Measurements from ENCODE around the gene EIF4EBP2.

EIF4EBP2 gene, protein sequence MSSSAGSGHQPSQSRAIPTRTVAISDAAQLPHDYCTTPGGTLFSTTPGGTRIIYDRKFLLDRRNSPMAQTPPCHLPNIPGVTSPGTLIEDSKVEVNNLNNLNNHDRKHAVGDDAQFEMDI

DNA sequence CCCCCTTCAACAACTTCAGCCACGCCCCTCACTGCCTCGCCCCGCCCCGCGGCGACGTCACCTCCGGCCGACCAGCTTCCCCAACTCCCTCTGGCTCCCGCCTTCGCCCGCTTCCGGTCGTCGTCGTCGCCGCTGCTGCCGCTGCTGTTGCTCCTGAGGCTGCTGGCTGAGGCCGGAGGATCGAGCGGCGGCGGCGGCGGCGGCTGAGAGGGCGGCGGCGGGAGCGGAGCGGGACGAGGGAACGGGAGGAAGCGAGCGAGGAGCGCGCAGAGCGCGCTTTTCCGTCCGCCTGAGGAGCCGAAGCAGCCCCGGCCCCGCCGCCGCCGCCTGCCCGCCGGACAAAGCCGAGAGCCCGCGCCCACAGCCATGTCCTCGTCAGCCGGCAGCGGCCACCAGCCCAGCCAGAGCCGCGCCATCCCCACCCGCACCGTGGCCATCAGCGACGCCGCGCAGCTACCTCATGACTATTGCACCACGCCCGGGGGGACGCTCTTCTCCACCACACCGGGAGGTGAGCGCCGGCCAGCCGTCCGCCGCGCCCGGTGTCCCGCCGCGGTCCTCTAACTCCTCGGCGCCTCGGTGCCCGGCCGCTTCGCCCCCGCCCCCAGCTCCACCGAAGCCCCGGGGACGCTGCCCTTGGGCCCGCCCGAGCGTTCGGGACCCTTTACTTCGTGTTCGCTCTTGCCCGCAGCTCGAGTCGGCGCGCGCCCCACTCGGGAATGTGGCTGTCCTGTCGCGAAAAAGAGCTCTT, at the start of gene EIF4EBP2:
EIF4EBP2 (plus strand) TSS at position 110 of the 751 bp plus-strand sequence; CDS start at position 367, 257 bp downstream.
- DNase-seq (ENCODE audit: low read depth): peak; percentile 91

GRCh38 chr10:70354556-70354955, 49.4 kb upstream of the EIF4EBP2 start:
- no peak for DNase-seq (ENCODE audit: low read depth)

- peak; percentile 40 for DNase-seq (ENCODE audit: low read depth)
Measured at GRCh38 chr10:70355051-70356021, 48.6 kb upstream of the EIF4EBP2 start.

GRCh38 chr10:70357565-70357964, 46.4 kb upstream of the EIF4EBP2 start:
- no peak for DNase-seq (ENCODE audit: low read depth)

DNA sequence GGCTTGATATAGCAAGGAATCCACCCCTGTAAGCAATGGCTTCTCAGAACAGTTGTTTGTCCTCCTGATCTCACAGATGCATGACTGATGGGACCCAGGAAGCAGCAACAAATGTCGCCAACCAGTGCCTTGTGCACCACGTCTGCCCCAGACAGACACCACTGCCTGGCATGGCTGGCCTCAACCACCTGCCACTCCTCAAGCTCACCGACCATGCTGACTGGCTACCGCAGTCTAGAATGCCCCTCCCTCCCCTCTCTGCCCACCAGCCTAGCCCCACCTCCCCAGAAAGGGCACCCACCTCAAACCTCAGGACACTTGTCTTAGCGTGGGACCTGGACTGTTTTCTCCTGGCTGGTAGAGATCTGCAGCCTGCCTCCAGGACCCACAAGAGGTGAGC, 45.5 kb upstream of the EIF4EBP2 start:
- DNase-seq (ENCODE audit: low read depth): no peak

DNA sequence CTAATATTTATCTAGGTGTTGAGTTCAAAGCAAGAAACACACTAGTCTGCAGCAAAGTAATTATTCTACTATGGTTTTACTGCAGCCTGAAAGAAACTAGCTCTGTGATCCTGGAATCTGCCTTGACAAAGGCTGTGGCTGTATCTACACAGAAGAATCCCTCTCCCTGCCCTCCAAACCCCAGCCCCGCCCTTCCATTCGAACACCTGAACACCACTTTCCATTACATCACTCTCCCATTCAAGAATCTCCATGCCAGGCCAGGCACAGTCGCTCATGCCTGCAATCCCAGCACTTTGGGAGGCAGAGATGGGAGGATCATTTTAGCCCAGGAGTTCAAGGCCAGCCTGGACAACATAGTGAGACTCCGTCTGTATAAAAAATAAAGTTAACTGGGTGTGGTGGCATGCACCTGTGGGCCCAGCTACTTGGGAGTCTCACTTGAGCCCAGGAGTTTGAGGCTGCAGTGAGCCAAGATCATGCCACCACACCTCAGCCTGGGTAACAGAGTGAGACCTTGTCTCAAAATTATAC, 44.9 kb upstream of the EIF4EBP2 start:
- DNase-seq (ENCODE audit: low read depth): no peak

DNA sequence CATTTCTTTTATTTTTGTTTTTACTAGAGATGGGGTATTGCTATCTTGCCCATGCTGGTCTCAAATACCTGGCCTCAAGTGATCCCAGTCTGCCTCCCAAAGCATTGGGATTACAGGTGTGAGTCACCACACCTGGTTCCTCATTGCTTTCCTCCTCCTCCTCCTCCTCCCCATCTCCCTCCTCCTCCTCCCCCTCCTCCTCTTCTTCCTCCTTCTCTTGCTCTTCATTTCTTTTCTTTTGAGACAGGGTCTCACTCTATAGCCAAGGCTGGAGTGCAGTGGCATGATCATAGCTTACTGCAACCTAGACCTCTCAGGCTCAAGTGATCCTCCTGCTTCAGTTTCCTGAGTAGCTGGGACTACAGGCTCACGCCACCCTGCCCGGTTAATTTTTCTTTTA, 43.7 kb upstream of the EIF4EBP2 start:
- DNase-seq (ENCODE audit: low read depth): no peak

DNA sequence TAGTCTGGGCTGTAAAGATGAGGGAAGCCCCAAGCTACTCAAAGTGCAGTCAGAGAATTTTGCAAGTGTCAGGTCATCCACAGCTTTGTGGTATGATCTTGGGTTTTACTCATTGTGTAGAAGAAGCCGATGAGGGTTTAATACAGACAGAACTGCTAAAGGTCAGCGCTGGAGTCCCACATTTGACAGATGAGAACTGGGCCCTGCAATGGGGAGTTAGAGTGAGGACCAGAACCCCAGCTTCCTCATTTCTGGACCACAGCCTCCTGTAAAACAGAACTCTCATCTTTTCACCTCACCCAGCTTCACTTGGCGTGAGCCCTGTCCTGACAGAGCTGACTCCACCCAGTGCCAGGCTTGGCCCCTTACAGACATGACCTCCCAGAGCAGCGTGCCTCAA, 41.6 kb upstream of the EIF4EBP2 start:
- no peak for DNase-seq (ENCODE audit: low read depth)

GRCh38 chr10:70363292-70363691, 40.7 kb upstream of the EIF4EBP2 start:
- no peak for DNase-seq (ENCODE audit: low read depth)

- DNase-seq (ENCODE audit: low read depth): peak; percentile 100
Measured at GRCh38 chr10:70363971-70364771, 39.8 kb upstream of the EIF4EBP2 start.

- DNase-seq (ENCODE audit: low read depth): no peak
Measured at GRCh38 chr10:70364772-70365091, 39.2 kb upstream of the EIF4EBP2 start.

DNA sequence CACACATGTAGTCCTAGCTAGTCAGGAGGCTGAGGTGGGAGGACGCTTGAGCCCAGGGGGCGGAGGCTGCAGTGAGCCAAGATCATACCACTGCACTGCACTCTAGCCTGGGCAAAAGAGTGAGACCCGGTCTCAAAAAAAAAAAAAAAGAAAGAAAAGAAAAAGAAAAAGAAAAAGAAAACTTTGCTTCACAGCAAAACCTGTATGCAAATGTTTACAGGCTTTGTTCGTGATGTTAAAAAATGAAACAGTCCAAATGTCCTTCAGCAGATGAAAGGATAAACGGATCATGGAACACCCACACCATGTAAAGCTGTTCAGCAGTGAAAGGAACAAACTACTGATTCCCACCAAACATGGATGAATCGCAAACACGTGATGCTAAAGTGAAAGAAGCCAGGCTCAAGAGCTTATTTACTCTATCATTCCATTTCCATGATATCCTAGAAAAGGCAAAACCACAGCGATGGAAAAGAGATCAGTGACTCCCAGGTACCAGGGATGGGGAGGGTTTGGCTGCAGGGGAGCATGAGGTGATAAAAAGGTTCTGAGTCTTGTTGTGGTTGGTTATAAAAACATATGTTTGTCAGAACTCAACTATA, 36.6 kb upstream of the EIF4EBP2 start:
- DNase-seq (ENCODE audit: low read depth): peak; percentile 97

DNA sequence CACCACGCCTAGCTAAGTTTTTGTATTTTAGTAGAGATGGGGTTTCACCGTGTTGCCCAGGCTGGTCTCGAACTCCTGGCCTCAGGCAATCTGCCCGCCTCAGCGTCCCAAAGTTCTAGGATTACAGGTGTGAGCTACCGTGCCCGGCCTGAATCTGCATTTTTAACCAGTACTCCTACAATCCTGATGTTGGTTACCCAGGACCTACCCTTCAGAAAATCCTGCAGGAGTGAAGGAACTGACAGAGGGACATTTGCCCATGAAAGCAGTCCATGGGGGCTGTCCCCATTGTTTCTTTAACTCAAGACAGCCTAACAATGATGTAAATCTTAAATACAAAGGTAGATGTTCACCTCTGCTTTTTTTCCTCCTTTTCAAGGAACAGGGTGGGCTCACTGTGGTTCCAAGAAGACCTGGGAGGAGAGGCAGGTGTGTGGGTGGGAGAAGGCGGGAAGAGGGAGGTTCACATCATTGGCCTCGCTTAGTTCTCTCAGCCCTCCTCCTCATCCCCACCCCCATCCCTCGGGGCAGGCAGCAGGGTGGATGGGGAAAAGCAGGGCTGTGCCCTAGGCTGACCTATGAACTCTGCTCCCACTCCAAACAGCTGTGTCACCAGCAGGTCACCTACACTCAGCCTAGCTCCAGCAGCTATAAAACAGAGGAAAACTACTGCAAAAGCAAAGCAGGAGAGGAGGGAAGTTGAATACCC, 35.0 kb upstream of the EIF4EBP2 start:
- no peak for DNase-seq (ENCODE audit: low read depth)

- DNase-seq (ENCODE audit: low read depth): no peak
Measured at GRCh38 chr10:70369498-70370018, 34.4 kb upstream of the EIF4EBP2 start.

GRCh38 chr10:70370766-70371165, 33.2 kb upstream of the EIF4EBP2 start:
- peak; percentile 47 for DNase-seq (ENCODE audit: low read depth)

GRCh38 chr10:70371846-70372245, 32.1 kb upstream of the EIF4EBP2 start:
- no peak for DNase-seq (ENCODE audit: low read depth)

GRCh38 chr10:70374775-70375614, 28.9 kb upstream of the EIF4EBP2 start:
- no peak for DNase-seq (ENCODE audit: low read depth)

DNA sequence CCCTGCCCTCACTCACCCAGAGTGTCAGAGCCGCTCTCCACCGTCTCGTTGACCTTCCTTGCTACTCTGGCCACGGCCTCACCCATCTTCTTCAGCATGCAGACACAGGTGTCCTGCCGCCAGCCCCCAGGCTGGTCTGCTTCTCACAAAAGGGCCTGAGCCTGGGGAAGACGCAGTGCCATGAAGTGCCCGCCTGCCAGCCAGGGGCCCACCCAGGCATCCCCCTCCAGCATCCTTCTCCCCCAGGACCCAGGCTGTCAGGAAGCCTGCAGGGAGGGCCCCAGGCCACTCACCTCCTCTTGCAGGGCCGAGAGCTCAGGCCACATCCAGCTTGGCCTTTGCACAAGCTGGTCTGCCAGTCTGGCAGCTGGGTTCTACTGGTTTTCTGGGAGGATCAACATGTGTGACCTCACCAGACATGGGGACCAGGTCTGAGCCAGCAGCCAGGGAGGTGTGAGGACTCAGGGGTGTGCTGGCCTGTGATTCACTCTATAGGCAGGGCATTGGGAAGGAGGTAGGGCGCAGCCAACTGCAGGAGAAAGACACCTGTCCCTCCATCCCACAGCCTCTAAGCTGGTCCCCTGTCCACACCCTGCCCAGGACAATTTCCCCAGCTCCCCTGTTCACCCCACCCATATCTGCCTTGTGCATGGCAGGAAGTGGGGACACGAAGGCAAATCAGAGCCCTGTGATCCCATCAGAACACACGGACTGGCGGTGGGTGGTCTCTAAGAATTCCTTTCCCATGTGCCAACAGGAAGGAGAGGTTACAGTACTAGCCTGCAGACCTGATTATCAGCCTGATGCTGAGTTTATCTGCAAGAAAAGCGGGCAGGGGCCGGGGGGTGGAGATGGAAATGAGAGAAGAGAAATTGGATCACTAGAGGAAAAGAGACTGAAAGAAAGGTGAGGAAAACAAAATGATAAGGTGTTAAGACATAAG, 27.2 kb upstream of the EIF4EBP2 start:
- DNase-seq (ENCODE audit: low read depth): peak; percentile 60
